Breast epithelium (tissue), 4 donors: ENCODE results near the gene SMARCA2. TPM values are rescaled to one million over a fixed set of nuclear protein-coding genes. Genes with fewer than 3 reads are reported as not detected.

Source experiments
- DNase-seq, 2 donors: peaks; one replicate each; pipeline ENCODE4 v3.0.0-alpha.2; 2019; ENCODE audit warnings: low spot score in 2 of 2
- H3K27ac ChIP-seq, 2 donors: fragments of 200-600 bp; sonication (generic) in 1 of 2; one replicate each; pipeline ENCODE4 v1.5.1; 2016 to 2019; ENCODE audit warnings: mild to moderate bottlenecking in 1 of 2
- H3K27me3 ChIP-seq, 2 donors: fragments of 200-600 bp; sonication (generic) in 1 of 2; one replicate each; pipeline versions ENCODE4 v1.5.1 to v1.6.0; 2017 to 2019; ENCODE audit warnings: control low read depth in 1 of 2, mild to moderate bottlenecking in 1 of 2
- H3K36me3 ChIP-seq: fragments of 200-600 bp; one replicate; pipeline ENCODE4 v1.5.1; 2019
- H3K4me1 ChIP-seq, 2 donors: fragments of 200-600 bp; sonication (generic); one replicate each; pipeline ENCODE4 v1.5.1; 2016 to 2019; ENCODE audit warnings: control low read depth in 1 of 2
- H3K4me3 ChIP-seq, 3 donors: fragments of 200-600 bp; sonication (generic); 1 replicate in 2 of 3; 2 replicates in 1 of 3; pipeline ENCODE4 v1.5.1; 2016 to 2019; ENCODE audit warnings: mild to moderate bottlenecking in 3 of 3, moderate library complexity in 2 of 3
- H3K9me3 ChIP-seq, 2 donors: fragments of 200-600 bp; sonication (generic) in 1 of 2; one replicate each; pipeline ENCODE4 v1.5.1; 2016 to 2019; ENCODE audit warnings: control low read depth in 1 of 2
- CTCF ChIP-seq, 3 donors: fragments of 450-650 bp; IDR thresholded peaks; one replicate each; pipeline ENCODE4 v1.5.1; 2016 to 2017; ENCODE audit warnings: antibody characterized with exemption in 3 of 3, mild to moderate bottlenecking in 3 of 3, moderate library complexity in 3 of 3
- POLR2A ChIP-seq: fragments of 450-650 bp; IDR thresholded peaks from one replicate; pipeline ENCODE4 v1.6.1; 2016; ENCODE audit warnings: antibody characterized with exemption, mild to moderate bottlenecking, moderate library complexity
- POLR2AphosphoS5 ChIP-seq, 3 donors: sonication (generic); formaldehyde crosslinking; IDR thresholded peaks; one replicate each; pipeline ENCODE4 v1.6.1; 2017; ENCODE audit warnings: antibody characterized with exemption in 3 of 3
- intact Hi-C: fragments of 100-400 bp; cut with DNase I; formaldehyde crosslinking; loops from one replicate; pipeline ENCODE4 v1.15.1; 2023; ENCODE audit warnings: low total_unique reads
- total RNA-seq, 3 donors: library from RNA; depleted of rRNA; stranded (reverse); fragments of >200 nt; gene quantifications; one replicate each; pipeline ENCODE4 v1.1.0, GENCODE V29; 2016

The SMARCA2 gene
- total RNA-seq, 3 donors from 2014 or later: 140 to 191 (median 142) TPM

GRCh38 chr9:2093920-2094597 lies 78.9 kb downstream of the SMARCA2 start:
- no peak overlapping the region for H3K4me3 ChIP-seq
- H3K27ac ChIP-seq: no peak overlapping the region
- H3K36me3 ChIP-seq: peaks cover 4% of the 10 kb centered on the region
- intact Hi-C loops: loop anchor here (5.0 kb wide), 1 partner anchor 507 kb away; no protein-coding TSS in a partner anchor
- H3K27me3 ChIP-seq: no peaks in the 10 kb centered on the region
- no peak for DNase-seq
- H3K4me1 ChIP-seq: no peaks in the 10 kb centered on the region
- H3K9me3 ChIP-seq: no peaks in the 10 kb centered on the region
- TF ChIP-seq POLR2A (no peak), CTCF (IDR thresholded peaks at IDR 0.05) (no peak), POLR2AphosphoS5 (IDR thresholded peaks at IDR 0.05) (no peak)

- TF ChIP-seq POLR2AphosphoS5 (IDR thresholded peaks at IDR 0.05) (no peak), CTCF (IDR thresholded peaks at IDR 0.05) (no peak), POLR2A (no peak)
- Histone ChIP-seq H3K27me3 (no peaks in the 10 kb centered on the region), H3K9me3 (no peaks in the 10 kb centered on the region), H3K36me3 (peaks cover 4% of the 10 kb centered on the region), H3K27ac (no peak overlapping the region), H3K4me3 (no peak overlapping the region), H3K4me1 (no peaks in the 10 kb centered on the region)
- intact Hi-C loops: no loop called here
- DNase-seq: no peak
Observed at GRCh38 chr9:2096376-2096970, 81.3 kb downstream of the SMARCA2 start.

- TF ChIP-seq POLR2A: no peak
- TF ChIP-seq POLR2AphosphoS5 (IDR thresholded peaks at IDR 0.05): no peak
- no peak for TF ChIP-seq CTCF (IDR thresholded peaks at IDR 0.05)
- H3K4me3 ChIP-seq: no peak overlapping the region
- H3K9me3 ChIP-seq: no peaks in the 10 kb centered on the region
- no peaks in the 10 kb centered on the region for H3K27me3 ChIP-seq
- no peak overlapping the region for H3K27ac ChIP-seq
- no peaks in the 10 kb centered on the region for H3K36me3 ChIP-seq
- DNase-seq: no peak
- intact Hi-C loops: no loop called here
- H3K4me1 ChIP-seq: no peaks in the 10 kb centered on the region
Observed at GRCh38 chr9:2106666-2107065, 91.5 kb downstream of the SMARCA2 start.

DNA sequence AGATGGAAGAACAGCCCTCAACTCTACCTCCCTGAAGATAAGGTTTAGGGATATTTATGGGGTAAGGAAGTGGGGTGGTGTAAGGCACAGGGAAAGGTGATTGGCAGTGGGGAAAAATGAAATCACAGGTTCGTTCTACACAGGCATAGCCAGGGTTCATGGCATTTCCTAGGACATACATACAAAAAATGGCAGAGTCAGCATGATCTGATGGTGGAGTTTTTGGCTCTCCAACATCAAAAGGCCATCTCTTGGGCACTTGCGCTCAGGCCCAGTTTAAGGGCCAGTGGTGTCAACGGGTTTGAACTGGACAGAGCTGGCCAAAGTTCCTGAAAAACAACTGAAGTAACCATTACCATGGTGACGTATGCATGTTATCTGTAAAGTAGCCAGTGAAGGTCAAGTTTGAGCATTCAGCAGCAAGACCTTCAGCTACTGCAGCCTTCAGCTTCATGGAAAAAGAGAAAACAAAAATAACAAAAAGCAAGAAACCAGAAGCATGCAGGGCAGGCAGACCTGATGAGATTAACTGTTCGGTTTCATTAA lies 92.8 kb downstream of the SMARCA2 start:
- Histone ChIP-seq H3K4me3 (no peak overlapping the region), H3K27ac (no peak overlapping the region), H3K36me3 (no peaks in the 10 kb centered on the region), H3K9me3 (no peaks in the 10 kb centered on the region), H3K27me3 (no peaks in the 10 kb centered on the region), H3K4me1 (no peaks in the 10 kb centered on the region)
- intact Hi-C loops: no loop called here
- DNase-seq: no peak
- TF ChIP-seq POLR2AphosphoS5 (IDR thresholded peaks at IDR 0.05) (no peak), POLR2A (no peak)

GRCh38 chr9:2109069-2109650 lies 94.0 kb downstream of the SMARCA2 start:
- intact Hi-C loops: no loop called here
- Histone ChIP-seq H3K9me3 (no peaks in the 10 kb centered on the region), H3K27me3 (no peaks in the 10 kb centered on the region), H3K4me3 (no peak overlapping the region), H3K4me1 (no peaks in the 10 kb centered on the region), H3K36me3 (no peaks in the 10 kb centered on the region), H3K27ac (no peak overlapping the region)
- DNase-seq: no peak
- TF ChIP-seq POLR2A: no peak
- no peak for TF ChIP-seq CTCF (IDR thresholded peaks at IDR 0.05)
- no peak for TF ChIP-seq POLR2AphosphoS5 (IDR thresholded peaks at IDR 0.05)
